Stimulated activated CD8-positive, alpha-beta memory T cell treated with anti-CD3 and anti-CD28 coated beads, Interleukin-4, amount 100 ng/mL, for 1 hour (primary cell): ENCODE data around the gene OTP.

Source experiments
- DNase-seq, 2 donors: peaks; one replicate each; pipeline ENCODE4 v3.0.0-alpha.2; 2020; ENCODE audit warnings: low read depth in 2 of 2, low spot score in 1 of 2

Gene OTP

DNA sequence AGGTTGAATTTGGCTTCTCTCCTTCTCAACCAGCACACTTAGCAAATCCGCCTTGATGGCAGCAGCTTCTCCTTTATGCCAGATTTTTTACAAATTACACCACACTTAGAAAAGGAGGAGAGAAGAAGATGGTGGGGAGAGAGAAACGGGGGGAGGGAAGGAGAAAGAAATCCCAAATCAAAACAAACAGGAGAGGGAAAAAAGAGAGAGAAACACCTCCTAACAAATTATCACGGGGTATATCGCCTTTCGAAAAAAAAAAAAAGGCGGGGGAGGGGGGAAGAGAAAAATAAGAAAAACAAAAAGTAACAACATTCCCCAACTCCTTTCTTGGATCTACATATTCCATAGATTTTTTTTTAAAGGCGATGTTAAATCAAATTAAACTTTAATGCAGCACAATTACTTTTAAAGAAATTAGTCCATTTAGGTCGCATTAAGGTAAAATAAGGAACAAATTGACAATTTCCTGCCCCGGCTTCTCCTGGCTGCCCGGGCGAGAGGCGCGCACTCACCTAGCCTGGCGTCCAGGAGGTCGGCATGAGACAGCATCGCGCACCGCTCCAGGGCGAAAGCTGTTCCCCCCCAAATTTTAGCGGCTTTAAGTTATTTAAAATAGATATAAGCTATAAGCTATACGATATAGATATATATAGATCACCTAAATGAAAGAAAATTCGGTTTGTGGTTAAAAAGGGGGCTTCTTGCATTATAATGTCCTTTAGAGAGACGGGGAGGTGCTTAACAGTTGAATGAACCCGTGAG, at the start of gene OTP:
Gene OTP (minus strand): TSS at position 716 of the 765 bp plus-strand sequence. CDS start 164 bp downstream, at position 552.
- no peak for DNase-seq

DNA sequence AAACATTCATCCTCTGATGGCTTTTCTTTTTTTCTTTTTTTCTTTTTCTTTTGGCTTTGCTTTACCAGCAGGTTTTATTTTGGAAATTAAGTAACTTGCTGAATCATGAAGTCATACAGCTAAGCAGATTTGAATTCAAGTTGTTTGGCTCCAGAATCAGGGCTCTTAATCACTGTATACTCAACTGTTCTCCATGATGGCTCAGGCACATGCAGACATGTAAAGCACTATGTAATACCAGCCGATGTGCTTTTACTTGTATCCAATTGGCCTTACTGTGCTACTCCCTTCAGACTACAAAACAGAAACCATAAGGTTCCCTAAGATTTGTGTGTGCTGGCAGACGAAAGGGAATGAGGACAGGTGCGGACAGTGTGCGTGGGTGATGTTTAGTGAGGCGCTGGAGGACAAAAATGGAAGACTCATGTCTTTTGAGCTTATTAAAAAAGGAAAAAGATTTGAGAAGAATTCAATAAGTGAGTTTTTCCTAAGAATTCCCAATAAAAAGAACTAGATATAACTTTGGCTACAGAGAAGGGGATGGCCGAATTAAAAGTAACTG, 44.7 kb upstream of the OTP start:
- no peak for DNase-seq

DNA sequence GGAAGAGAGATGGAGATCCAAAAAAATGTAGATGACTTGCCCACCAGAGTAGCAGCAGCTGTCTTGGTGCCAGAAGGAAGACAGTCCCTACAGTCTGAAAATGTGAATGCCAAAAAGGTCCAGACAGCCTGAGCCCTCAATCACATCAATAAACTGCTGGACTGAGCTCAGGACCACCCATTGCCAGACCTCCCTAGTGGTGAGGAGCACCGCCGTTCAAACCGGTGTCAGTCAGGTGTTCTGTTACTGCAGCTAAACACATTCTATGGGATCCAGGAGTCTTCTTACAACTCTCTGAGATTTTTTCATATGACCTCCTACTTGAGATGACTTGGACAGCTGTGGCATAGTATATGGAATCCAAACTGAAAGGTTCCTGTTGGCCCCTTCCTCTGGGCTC, 32.0 kb upstream of the OTP start:
- DNase-seq: no peak

DNA sequence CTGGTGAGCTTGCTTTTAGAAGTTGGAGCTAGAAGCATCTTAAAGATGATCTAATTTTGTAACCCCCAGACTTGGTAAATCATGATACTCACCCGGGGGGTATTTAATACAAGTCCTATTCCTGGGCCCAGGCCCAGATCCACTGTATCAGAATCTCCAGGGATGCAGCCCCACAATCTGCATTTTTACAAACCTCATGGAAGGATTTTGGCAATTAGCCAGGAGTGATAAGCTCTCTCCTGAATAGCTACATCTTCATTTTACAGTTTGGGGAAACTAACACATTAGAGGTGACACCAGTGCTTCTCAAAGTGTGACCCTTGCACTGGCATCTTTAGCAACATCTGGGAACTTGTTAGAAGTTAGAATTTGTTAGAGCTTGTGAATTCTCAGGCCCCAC, 31.2 kb upstream of the OTP start:
- no peak for DNase-seq

DNA sequence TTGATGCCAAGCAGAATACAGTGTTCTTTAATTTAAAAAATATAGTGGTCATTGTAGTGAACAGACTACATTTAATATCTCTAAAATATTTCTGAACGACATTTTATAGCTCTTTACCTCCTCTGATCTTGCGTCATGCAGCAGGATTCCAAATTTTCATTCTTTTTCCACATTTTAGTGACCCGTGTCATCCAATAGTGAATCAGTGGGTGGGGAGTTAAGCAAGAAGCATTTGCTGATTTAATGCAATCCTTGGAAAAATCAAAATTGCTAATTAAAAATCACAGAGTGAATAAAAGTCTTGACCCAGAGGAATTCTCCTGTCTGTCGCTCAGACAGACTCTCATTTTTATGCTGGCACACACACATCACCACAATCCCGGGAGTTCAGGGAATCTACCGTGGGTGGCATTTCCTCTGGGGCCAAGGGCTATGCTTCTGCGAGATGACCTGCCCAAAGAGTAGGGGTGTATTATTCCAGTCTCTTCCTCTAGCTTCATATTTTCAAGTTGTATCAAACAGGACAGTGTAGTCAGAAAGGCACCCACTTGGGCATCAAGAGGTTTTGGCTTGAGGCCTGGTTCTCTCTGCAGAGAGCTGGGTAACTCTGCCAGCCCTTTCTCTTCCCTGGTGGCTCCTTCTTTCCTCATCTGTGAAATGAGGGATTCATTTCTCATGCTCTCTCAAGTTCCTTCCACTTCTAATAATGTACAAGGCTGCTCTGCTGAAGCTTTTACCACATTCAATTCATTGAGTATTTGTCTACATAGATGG, 24.8 kb upstream of the OTP start:
- DNase-seq: no peak

DNA sequence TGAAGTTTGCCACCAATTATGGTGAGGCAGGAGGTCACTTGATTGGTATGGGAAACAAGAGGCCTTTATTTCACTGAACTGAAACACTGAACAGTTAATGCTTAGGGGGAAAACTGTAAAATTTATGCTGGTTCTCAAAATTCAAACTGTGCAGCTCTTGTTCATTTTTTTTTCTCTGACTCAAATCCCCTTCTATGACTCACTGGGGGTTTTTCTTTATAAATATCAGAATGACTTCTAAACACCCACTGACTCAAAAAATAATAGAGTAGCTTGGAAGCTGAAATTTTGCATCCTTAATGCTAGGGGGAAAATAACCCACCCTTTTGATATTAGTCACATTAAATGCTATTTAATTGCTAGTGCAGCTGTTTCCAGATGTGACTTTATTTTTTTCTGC, 24.1 kb upstream of the OTP start:
- DNase-seq: no peak

DNA sequence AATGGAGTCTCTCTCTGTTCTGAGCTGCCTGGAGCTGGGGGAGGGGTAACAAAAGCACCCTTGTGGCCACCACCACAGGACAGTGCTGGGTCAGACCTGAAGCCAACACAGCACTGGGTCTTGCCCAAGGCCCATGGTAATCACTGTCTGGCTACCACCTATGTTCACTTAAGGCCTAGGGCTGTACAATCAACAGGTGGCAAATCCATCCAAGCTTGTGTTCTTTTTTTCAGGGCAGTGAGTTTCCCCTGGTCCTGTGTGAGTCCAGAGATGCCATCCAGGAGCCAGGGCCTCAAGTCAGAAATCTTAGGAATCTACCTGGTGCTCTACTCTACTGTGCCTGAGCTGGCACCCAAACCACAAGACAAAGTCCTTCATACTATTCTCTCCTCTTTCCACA, 20.1 kb upstream of the OTP start:
- no peak for DNase-seq

DNA sequence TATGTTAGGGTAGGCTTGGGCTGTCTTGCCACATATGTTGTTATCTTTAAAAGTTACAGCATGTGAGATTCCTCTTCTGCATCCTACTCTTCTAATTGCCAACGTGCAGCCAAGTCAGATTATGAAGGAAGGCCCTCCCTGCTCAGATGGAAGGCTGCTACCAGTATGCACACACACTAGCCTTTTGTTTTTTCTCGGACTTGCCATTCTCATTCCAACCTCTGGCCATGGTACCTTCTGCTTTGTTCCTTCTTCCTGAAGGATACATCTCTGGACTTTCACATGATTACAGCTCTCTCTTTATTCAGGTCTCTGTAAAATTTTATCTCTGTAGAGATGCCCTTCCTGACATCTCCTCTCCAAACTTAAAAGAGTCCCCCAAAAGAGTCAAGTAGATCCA, 12.8 kb upstream of the OTP start:
- DNase-seq: no peak

DNA sequence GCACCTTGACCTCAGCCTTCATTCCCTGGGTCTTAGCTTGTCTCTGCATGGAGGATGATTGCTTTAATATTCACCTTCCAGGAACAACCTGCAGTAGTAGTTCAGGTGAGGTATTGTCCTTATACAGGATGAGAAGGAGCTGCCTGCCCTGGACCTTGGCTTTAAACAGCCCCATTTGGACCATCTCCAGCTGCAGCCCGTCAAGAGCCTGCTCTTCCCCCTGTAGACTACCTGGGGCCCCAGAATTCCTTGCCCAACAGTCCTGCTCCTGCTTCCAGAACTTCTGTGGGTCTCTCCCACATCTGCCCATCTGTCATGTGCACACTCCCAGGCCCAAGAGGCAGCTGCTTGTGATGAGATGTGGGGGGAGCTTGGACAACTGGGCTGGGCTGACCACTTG, 12.2 kb upstream of the OTP start:
- no peak for DNase-seq

DNA sequence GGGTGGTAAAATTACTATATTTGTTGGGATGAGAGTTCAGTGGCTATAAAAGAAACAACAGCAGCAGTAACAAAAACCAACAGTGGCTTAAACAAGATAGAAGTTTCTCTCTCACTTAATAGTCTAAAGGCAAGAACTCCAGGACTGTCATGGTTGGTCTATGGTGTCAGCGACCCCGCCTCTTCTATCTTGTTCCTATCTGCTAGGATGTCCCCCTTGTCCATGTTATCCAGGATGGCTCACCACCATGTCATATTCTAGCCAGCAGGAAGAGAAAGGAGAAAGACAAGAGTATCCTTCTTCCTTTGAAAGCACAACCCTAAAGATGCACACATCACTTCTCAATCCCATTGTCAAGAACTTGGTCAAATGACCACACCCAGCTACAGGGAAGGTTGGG, 11.3 kb upstream of the OTP start:
- DNase-seq: no peak

DNA sequence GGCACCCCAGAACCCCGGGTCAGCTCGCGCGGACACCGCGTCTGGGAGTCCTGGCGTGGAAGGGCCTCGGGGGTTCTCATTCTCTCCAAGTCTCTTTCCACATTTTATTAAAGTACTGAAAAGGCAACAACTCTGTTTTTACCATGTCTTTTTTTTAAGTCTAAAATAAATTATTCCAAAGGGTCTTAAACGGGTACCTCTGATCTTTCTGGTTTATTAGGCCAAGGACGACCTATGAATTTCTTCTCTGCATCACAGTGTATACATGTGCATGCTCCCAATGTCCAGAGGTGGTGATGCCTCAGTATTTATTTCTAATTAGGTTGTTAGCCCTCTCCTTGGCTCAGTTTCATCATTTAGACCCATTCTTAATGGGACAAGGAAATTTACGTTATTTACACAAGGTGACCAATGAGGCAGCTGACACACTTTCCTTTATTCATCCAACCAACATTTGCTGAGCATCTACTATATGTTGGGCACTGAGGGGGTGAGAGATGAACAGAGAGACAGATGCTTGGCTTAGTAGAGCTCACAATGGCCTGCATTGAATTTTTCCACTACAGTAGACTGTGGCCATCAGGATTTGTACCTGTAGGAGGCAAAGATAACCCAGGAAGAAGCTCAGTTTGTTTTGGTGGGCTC, 7.6 kb upstream of the OTP start:
- no peak for DNase-seq

DNA sequence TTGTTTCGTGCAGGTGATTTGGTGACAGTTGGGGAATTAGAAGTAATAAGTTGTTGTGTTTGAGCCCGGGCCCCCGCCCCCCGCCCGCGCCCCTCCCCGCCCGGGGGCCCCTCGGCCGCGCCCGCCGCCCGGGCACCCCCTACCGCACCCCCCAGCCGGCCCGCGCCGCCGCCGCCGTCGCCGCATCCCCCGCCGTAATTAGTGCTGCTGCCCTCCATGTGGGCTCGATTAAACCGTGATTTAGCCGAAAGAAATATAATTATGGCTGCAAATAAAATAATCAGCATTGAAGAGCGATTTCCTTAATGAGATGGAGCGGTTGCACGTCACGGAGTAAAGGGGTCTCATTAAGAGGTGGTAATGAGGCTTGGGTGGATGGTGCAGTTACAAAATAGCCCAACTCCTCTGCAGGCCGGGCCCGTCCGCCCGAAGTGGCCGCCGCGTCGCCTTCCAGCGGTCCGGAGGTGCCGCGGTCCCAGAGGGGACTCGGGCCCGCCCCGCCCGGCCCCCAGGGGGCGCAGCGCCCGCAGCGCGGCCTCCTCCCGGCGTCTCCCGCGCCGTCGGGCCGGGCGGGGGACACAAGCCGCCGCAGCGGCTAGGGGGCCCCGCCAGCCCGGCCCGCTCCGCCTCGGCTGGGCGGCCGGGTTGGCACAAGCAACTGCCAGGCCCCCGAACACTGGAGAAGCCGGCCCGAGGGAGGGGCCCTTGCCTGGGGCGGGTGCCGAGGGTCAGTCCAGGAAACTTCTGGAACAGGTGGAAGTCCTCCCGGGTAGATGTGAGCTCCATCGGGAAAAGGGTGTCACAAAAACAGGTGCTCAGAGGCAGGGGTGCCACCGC, 6.9 kb upstream of the OTP start:
- no peak for DNase-seq

DNA sequence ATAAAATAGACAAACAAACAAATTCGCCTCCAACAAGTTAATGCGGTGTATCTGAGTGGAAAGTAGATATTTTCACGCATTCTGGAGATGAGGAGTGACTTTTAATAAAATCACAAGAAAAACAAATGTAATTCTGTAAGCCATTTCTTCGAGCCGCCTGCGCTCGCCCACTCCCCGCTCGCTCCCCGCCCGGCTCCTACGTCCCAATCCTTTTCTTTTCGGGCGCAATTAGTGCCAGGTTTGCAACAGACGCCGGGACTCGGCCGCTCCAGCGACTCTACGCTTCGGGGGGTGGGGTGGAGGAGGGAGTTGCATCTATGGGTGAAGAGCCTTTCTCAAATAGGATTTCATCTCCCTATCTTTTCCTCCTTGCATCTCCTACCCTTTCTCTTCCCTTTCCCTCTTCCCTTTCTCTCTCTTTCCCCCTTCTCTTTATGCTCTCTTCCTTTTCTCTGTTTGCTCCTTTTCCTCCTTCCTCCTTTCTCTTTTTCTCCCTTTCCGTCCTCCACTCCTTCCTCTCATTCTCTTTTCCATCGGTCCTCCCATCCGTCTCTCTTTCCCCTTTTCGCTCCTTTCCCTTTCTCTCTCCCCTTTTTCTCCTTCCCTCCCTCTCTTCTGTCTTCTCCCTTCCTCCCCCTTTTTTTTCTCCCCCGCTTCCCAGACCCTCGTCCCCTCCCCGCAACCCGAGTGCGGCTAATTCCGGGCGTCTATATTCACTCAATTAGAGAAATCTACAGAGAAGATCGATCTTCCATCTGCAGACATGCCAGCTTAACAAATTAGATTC, 6.1 kb upstream of the OTP start:
- no peak for DNase-seq

DNA sequence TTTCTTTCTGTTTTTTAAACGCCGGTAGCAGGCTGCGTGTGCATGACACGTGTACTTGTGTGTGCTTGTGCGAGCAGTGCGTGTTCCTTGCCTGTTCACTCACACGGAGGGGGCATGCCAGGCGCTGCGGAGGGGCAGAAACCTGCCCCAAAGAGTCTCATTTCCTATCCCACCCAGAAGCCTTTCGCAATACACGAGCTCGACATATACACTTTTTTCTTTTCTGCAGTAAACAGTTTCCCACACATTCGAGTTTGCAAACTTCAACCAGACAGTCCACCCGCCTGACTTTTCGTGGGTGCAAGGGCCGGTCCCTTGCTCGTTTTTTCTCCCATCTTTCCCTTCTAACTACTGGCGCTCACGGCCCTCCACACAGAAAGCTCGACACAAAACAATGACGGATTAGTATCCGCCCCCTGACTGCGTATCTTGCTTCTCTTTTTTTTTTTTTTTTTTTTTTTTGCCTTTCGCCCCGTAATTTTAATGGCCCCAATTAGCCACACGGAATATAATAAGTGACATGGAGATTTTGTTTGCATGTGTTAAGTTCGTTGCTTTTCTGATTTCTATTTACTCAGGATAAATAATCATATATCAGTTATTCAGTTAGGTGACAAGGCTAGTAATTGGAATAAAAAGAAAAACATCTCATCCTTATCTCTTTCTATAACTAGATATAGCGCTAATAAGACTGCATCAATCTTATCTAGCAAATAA, 5.3 kb upstream of the OTP start:
- no peak for DNase-seq

DNA sequence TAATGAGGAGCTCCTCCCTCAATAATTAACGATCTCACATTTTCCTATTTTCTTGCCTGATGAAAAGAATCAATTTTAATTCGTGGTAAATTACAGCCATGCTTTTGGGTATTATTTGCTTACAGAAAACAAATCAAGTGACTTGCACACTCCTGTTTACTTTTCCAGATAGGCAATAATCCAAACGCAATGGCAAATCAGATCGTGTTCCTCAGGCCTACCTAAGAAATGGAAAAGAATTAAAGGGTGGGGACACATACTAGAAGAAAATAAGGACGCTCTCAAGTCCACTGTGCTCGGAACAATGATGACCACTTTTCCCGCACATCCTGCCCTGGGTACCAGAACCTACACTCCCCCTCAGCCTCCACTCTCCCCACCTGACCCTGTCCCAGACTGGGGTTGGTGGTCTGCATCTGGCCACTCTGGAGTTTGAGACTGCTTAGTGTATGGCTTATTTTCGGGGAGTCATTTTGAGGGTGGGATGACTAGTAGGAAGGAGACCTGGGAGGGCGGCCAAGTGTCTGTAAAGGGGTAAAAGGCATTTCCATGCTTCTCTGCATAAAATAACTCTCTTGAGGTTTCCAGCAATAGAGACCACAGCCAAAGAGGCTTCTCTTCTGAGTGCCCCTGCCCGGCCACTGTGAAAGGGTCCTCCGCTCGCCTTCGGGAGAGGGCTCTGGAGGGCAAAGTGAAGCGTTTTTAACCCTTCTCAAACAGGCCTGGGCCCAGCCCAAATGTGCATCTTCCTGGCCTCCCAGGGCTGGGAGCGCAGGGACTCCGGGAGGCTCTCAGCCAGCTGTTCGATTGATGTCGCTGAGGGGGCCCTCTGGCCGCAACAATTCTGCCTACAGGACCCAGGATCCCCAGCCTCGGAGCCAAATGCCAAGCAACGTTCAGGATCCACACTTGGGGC, 4.5 kb upstream of the OTP start:
- DNase-seq: no peak

DNA sequence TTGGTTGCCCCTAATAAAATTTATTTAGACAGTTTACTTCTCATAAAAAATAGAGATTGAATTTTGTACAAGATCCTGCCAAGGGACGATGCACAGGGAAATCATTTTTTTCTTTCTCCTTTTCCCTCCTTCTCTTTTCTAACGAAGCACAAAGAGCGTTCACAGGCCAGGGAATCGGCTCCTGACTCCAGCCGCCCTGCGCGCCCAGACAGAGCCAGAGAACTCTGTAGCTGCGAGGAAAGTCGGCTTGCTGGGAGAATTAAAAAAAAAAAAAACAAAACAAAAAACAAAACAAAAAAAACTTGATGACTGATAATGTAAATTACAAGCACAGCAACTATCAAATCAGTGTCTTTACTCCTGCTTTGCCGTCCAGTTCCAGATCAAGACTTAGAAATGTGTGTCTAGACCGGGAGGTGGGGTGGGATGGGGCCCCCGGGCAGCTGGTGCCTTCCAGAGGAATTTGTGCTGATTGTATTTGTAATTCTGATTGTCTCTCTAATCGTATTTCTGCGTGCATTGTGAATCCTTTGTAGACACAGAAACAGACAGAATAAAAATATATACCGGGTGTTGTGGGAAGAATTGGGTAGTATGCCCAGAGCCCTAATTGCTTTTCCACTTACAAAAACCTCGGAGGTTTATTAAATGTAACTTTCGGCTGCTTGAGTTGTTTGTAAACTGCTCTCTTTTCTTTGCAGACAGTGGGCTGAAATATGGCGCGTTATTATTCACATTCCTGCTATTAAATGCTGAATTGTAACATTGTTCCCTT, 3.6 kb upstream of the OTP start:
- DNase-seq: no peak

DNA sequence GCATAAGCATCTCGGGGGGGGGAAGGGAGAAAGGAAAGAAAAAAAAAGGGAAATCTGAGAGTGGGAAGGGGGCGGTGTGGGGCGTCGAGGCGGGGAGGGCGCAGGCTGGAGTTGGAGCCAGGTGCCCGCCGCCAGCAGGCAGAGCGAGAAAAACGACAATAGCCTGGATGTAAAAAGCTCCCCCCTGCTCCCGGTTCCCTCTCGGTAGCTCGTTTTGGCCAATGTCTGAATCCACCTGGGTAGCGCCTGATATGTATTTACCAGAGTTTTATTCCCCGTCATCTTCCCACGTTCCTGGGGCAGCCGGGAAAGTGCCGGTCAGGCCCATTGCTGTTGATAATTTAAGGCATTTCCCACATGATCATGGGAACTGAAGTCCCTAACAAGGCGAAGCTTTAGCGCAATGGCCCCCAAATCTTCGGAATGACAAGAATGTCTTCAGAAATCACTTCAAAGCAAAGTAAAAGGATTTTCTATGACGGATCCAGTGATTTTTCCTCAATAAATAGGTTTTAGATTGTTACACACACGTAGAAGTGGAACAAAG, 3.0 kb upstream of the OTP start:
- no peak for DNase-seq
